ENCODE results near the gene UFSP2. TPM values are rescaled to one million over a fixed set of nuclear protein-coding genes. Genes with fewer than 3 reads are reported as not detected.

The UFSP2 gene
- total RNA-seq, 1 donor from 2014 or later = 27.5 TPM

DNA sequence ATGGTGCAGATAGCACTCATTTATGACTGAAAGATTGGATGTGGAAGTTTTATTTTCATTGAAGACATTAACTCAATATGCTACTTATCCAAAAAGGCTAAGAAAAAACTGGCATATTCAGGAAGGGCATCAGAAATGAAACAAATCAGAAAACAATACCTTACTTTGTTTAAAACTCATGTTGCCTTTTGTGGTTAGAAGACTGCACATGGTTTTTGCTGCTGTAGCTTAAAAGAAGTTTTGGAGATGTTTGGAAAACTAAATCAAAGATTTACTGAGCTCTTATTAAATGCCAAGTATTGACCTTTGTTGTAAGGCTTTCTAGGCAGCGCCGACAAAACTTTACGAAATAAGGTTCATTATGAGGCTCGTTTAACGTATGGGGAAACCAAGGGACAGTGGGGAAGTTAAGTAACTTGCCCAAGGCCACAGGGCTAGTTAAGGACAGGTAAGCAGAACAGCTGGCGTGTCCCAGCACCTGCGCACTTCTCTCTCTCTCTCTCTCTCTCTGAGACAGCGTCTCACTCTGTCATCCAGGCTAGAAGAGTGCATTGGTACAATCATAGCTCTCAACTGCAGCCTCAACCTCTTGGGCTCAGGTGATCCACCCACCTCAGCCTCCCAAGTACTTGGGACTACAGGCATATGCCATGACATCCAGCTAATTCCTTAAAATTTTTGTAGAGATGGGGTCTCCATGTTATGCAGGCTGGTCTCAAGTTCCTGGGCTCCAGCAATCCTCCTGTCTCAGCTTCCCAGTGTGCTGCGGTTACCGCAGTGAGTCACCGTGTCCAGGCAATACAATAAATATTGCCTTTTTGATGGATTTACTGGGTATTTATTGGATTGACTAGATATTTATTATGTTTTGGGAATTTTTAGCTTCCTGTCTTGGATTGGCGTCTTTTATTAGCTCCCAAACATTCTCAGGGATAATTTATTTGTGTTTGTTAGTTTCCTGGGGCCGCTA, 46.2 kb downstream of the UFSP2 start:
- H3K4me3 Mint-ChIP-seq (ENCODE audit: unreplicated experiment) = no peak overlapping the region
- H2AFZ ChIP-seq (ENCODE audit: low read depth, low read length) = no peak overlapping the region

DNA sequence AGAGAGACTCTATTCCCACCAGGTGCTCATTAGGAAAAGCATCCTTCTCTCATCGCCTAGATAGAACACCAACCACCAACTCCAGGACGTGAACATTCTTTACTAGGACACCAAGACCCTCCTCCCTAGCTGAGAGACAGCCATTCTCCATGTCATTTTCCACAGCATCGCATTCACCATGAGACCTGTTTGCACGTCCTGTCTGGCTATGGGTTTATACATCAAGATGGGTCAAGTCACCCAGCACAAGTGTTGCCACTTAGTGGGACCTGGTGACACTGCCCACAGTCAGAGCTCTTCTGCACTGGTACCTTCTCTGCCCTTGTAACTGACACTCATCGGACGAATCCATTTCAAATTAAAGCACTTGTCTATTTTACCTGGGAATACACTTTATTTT, 47.5 kb downstream of the UFSP2 start:
- TF ChIP-seq, protein P1, sequence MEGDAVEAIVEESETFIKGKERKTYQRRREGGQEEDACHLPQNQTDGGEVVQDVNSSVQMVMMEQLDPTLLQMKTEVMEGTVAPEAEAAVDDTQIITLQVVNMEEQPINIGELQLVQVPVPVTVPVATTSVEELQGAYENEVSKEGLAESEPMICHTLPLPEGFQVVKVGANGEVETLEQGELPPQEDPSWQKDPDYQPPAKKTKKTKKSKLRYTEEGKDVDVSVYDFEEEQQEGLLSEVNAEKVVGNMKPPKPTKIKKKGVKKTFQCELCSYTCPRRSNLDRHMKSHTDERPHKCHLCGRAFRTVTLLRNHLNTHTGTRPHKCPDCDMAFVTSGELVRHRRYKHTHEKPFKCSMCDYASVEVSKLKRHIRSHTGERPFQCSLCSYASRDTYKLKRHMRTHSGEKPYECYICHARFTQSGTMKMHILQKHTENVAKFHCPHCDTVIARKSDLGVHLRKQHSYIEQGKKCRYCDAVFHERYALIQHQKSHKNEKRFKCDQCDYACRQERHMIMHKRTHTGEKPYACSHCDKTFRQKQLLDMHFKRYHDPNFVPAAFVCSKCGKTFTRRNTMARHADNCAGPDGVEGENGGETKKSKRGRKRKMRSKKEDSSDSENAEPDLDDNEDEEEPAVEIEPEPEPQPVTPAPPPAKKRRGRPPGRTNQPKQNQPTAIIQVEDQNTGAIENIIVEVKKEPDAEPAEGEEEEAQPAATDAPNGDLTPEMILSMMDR (IDR thresholded peaks at IDR 0.05; ENCODE audit: insufficient read depth, low read depth, low read length) = no peak
- TF ChIP-seq EZH2 (IDR thresholded peaks at IDR 0.05; ENCODE audit: insufficient read depth, low read length) = no peak
- H3K4me2 ChIP-seq (ENCODE audit: low read length) = no peak overlapping the region
- H3K27ac Mint-ChIP-seq (ENCODE audit: unreplicated experiment) = no peak overlapping the region
- FAIRE-seq (no peak), DNase-seq (ENCODE audit: low read depth) (no peak)
- H3K36me3 Mint-ChIP-seq (ENCODE audit: low read depth, unreplicated experiment) = peaks cover 21% of the 10 kb centered on the region
- no peak overlapping the region for H3K4me3 ChIP-seq (ENCODE audit: insufficient read depth, low read depth, low read length)
- peaks cover 3% of the 10 kb centered on the region for H3K36me3 ChIP-seq (ENCODE audit: insufficient read depth, low read length)
- peaks cover 3% of the 10 kb centered on the region for H3K9me3 Mint-ChIP-seq (ENCODE audit: unreplicated experiment)
- no peak overlapping the region for H3K9ac ChIP-seq (ENCODE audit: low read length)
- no peaks in the 10 kb centered on the region for H3K27me3 ChIP-seq (ENCODE audit: insufficient read depth, low read length)
- H3K9me3 ChIP-seq (ENCODE audit: insufficient read depth, low read depth, low read length) = no peaks in the 10 kb centered on the region
- H3K79me2 ChIP-seq (ENCODE audit: insufficient read depth, low read length) = no peaks in the 10 kb centered on the region
- H3K27me3 Mint-ChIP-seq (ENCODE audit: low read depth, unreplicated experiment) = no peaks in the 10 kb centered on the region
- H2AFZ ChIP-seq (ENCODE audit: low read depth, low read length) = no peak overlapping the region
- H4K20me1 ChIP-seq (ENCODE audit: insufficient read depth, low read length) = no peaks in the 10 kb centered on the region
- no peak overlapping the region for H3K27ac ChIP-seq (ENCODE audit: low read depth, low read length)
- H3K4me1 ChIP-seq (ENCODE audit: insufficient read depth, low read length) = no peaks in the 10 kb centered on the region
- no peak overlapping the region for H3K4me3 Mint-ChIP-seq (ENCODE audit: unreplicated experiment)
- no peaks in the 10 kb centered on the region for H3K4me1 Mint-ChIP-seq (ENCODE audit: low read depth, unreplicated experiment)

More for the DNA sequence above, 46.2 kb downstream of the UFSP2 start:
- no peaks in the 10 kb centered on the region for H3K9me3 ChIP-seq (ENCODE audit: insufficient read depth, low read depth, low read length)
- no peaks in the 10 kb centered on the region for H3K4me1 Mint-ChIP-seq (ENCODE audit: low read depth, unreplicated experiment)
- peaks cover 24% of the 10 kb centered on the region for H3K36me3 Mint-ChIP-seq (ENCODE audit: low read depth, unreplicated experiment)
- no peak overlapping the region for H3K9ac ChIP-seq (ENCODE audit: low read length)
- no peak overlapping the region for H3K4me3 ChIP-seq (ENCODE audit: insufficient read depth, low read depth, low read length)
- DNase-seq (ENCODE audit: low read depth) (no peak), FAIRE-seq (no peak)
- no peak overlapping the region for H3K27ac ChIP-seq (ENCODE audit: low read depth, low read length)
- TF ChIP-seq EZH2 (IDR thresholded peaks at IDR 0.05; ENCODE audit: insufficient read depth, low read length) = no peak
- TF ChIP-seq, protein P1 (IDR thresholded peaks at IDR 0.05; ENCODE audit: insufficient read depth, low read depth, low read length) = no peak
- H3K27me3 ChIP-seq (ENCODE audit: insufficient read depth, low read length) = no peaks in the 10 kb centered on the region
- no peaks in the 10 kb centered on the region for H4K20me1 ChIP-seq (ENCODE audit: insufficient read depth, low read length)
- no peaks in the 10 kb centered on the region for H3K36me3 ChIP-seq (ENCODE audit: insufficient read depth, low read length)
- no peak overlapping the region for H3K27ac Mint-ChIP-seq (ENCODE audit: unreplicated experiment)
- H3K9me3 Mint-ChIP-seq (ENCODE audit: unreplicated experiment) = peaks cover 3% of the 10 kb centered on the region
- H3K4me1 ChIP-seq (ENCODE audit: insufficient read depth, low read length) = no peaks in the 10 kb centered on the region
- H3K79me2 ChIP-seq (ENCODE audit: insufficient read depth, low read length) = no peaks in the 10 kb centered on the region
- no peaks in the 10 kb centered on the region for H3K27me3 Mint-ChIP-seq (ENCODE audit: low read depth, unreplicated experiment)
- H3K4me2 ChIP-seq (ENCODE audit: low read length) = no peak overlapping the region

DNA sequence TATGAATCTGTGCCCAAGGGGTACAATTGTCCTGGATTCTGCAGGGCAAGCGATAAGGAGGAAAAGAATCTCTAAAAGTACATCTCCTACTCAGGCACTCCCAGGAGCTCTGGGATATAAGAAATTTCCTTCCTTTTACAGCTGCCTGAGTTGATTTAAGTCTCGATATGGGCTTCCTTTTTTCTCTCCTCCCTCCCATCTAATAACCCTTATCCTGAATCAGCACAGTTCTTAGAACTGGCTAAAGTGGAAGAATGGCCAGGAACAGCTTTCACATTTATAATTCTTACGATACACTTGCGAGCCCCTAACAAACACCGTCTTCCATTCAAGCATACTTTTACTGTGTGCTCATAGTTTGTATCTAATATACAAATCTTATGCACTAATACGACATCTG, 51.2 kb downstream of the UFSP2 start:
- no peak overlapping the region for H3K4me3 Mint-ChIP-seq (ENCODE audit: unreplicated experiment)
- no peaks in the 10 kb centered on the region for H3K27me3 Mint-ChIP-seq (ENCODE audit: low read depth, unreplicated experiment)
- Histone ChIP-seq H3K27ac (ENCODE audit: low read depth, low read length) (no peak overlapping the region), H3K9ac (ENCODE audit: low read length) (no peak overlapping the region), H3K9me3 (ENCODE audit: insufficient read depth, low read depth, low read length) (no peaks in the 10 kb centered on the region), H3K36me3 (ENCODE audit: insufficient read depth, low read length) (peaks cover 12% of the 10 kb centered on the region), H4K20me1 (ENCODE audit: insufficient read depth, low read length) (no peaks in the 10 kb centered on the region), H2AFZ (ENCODE audit: low read depth, low read length) (no peak overlapping the region), H3K4me1 (ENCODE audit: insufficient read depth, low read length) (no peaks in the 10 kb centered on the region), H3K27me3 (ENCODE audit: insufficient read depth, low read length) (no peaks in the 10 kb centered on the region), H3K79me2 (ENCODE audit: insufficient read depth, low read length) (no peaks in the 10 kb centered on the region), H3K4me2 (ENCODE audit: low read length) (no peak overlapping the region), H3K4me3 (ENCODE audit: insufficient read depth, low read depth, low read length) (no peak overlapping the region)
- no peak overlapping the region for H3K27ac Mint-ChIP-seq (ENCODE audit: unreplicated experiment)
- TF ChIP-seq, protein P1 (IDR thresholded peaks at IDR 0.05; ENCODE audit: insufficient read depth, low read depth, low read length) = no peak
- TF ChIP-seq EZH2 (IDR thresholded peaks at IDR 0.05; ENCODE audit: insufficient read depth, low read length) = no peak
- peaks cover 2% of the 10 kb centered on the region for H3K4me1 Mint-ChIP-seq (ENCODE audit: low read depth, unreplicated experiment)
- no peak for FAIRE-seq
- H3K9me3 Mint-ChIP-seq (ENCODE audit: unreplicated experiment) = no peaks in the 10 kb centered on the region
- DNase-seq (ENCODE audit: low read depth) = no peak
- H3K36me3 Mint-ChIP-seq (ENCODE audit: low read depth, unreplicated experiment) = peaks cover 28% of the 10 kb centered on the region
